SH-SY5Y (cell line): ENCODE measurements around the gene CWC22.

Source experiments
- GATA2 ChIP-seq: IDR thresholded peaks from 2 replicates; pipeline ENCODE4 v1.6.1; 2011; ENCODE audit warnings: mild to moderate bottlenecking, low read depth, low read length
- GATA3 ChIP-seq: IDR thresholded peaks from 2 replicates; pipeline ENCODE4 v1.6.1; 2011; ENCODE audit warnings: low read depth, mild to moderate bottlenecking, low read length, moderate library complexity

- TF ChIP-seq GATA2 (no peak), GATA3 (no peak)
Measured at GRCh38 chr2:179946346-179946745, 60.8 kb downstream of the CWC22 start.
